ENCODE data around the gene NPNT.
"Not testable (repeated sequence)": the region's sequence is repeated elsewhere in the genome, so short reads cannot be mapped to it uniquely, and the experiment has no call there.

Gene NPNT, protein sequence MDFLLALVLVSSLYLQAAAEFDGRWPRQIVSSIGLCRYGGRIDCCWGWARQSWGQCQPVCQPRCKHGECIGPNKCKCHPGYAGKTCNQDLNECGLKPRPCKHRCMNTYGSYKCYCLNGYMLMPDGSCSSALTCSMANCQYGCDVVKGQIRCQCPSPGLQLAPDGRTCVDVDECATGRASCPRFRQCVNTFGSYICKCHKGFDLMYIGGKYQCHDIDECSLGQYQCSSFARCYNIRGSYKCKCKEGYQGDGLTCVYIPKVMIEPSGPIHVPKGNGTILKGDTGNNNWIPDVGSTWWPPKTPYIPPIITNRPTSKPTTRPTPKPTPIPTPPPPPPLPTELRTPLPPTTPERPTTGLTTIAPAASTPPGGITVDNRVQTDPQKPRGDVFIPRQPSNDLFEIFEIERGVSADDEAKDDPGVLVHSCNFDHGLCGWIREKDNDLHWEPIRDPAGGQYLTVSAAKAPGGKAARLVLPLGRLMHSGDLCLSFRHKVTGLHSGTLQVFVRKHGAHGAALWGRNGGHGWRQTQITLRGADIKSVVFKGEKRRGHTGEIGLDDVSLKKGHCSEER

DNA sequence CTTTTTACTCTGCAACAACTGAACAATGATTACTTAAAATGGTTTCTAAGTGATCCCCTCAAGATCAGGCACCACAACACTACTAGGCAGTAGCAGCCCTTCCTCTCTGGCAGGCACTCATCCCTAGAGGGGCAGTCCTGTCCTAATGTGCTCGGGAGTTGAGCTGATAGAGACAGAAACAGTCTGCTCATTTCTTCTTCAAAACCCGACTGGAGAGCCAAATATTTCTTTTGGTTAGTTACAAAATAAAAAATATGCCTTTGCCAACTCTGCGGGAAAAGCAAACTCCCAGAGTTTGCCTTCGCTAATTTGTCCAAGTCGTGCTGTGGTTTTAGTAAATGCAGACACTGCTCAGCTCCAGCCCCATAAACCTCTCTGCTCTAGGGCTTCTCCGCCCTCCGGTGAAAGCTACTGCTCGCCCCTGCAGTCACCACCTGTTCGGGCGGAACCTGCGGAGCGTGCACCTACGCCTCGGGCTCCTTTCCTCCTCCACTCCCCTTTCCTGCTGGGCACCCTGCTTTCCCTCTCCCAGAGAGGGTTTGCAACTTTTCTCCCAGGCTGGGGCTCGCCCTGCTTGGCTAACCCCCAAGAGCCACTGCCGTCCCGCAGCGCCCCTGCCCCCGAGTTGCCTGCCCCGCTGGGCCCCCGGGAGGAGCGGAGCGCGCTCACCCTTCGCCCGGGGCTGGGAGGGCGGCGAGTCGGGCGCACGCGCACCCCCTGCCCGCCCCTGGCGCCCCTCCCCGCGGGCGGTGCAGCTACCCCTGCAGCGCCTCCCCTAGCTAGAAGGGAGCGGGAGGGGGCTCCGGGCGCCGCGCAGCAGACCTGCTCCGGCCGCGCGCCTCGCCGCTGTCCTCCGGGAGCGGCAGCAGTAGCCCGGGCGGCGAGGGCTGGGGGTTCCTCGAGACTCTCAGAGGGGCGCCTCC, at the start of gene NPNT:
NPNT (plus strand) TSS at position 812 of the 923 bp plus-strand sequence. CDS start 182 bp downstream, outside the sequence.
- peak within 1 kb of the TSS; percentile 50 for H2AFZ ChIP-seq
- no peaks in the 10 kb centered on the region for H3K79me2 ChIP-seq
- H3K4me3 ChIP-seq (ENCODE audit: low read depth, low read length) = peak within 1 kb of the TSS; percentile 15
- peak within 1 kb of the TSS; percentile 25 for H3K4me2 ChIP-seq (ENCODE audit: low read length)
- no peaks in the 10 kb centered on the region for H3K9me3 ChIP-seq (ENCODE audit: control insufficient read depth, low read length)
- TF ChIP-seq, protein P1, sequence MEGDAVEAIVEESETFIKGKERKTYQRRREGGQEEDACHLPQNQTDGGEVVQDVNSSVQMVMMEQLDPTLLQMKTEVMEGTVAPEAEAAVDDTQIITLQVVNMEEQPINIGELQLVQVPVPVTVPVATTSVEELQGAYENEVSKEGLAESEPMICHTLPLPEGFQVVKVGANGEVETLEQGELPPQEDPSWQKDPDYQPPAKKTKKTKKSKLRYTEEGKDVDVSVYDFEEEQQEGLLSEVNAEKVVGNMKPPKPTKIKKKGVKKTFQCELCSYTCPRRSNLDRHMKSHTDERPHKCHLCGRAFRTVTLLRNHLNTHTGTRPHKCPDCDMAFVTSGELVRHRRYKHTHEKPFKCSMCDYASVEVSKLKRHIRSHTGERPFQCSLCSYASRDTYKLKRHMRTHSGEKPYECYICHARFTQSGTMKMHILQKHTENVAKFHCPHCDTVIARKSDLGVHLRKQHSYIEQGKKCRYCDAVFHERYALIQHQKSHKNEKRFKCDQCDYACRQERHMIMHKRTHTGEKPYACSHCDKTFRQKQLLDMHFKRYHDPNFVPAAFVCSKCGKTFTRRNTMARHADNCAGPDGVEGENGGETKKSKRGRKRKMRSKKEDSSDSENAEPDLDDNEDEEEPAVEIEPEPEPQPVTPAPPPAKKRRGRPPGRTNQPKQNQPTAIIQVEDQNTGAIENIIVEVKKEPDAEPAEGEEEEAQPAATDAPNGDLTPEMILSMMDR (IDR thresholded peaks at IDR 0.05) = no peak
- no peak within 1 kb of the TSS for H3K27ac ChIP-seq
- no peaks in the 10 kb centered on the region for H3K4me1 ChIP-seq
- no peak within 1 kb of the TSS for H3K9ac ChIP-seq
- no peaks in the 10 kb centered on the region for H3K27me3 ChIP-seq (ENCODE audit: control insufficient read depth, insufficient read depth, low read length)
- H3K36me3 ChIP-seq (ENCODE audit: control insufficient read depth, insufficient read depth, low read length) = no peaks in the 10 kb centered on the region

DNA sequence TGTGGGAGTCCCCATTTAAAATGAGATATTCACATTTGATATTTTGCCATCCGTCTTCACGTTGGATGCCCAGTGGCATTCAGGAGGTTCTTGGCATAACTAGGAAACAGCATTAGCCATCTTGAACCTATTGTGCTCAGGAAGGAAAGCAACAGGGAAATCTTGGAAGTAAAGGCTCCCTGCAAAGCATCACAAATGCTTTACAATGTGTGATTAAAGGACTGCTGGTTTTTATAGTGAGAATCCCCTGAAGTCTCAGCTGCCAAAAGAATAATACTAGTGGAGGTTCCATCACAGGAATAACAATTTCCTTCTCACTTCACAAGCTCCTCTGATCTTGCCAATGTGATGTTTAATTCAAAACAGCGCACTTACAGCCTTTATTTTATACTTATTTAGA, 49.7 kb upstream of the NPNT start:
- no peak overlapping the region for H3K27ac ChIP-seq
- no peaks in the 10 kb centered on the region for H3K27me3 ChIP-seq (ENCODE audit: control insufficient read depth, insufficient read depth, low read length)
- no peaks in the 10 kb centered on the region for H3K36me3 ChIP-seq (ENCODE audit: control insufficient read depth, insufficient read depth, low read length)
- H3K9me3 ChIP-seq (ENCODE audit: control insufficient read depth, low read length) = no peaks in the 10 kb centered on the region
- no peak overlapping the region for H2AFZ ChIP-seq
- no peak overlapping the region for H3K4me3 ChIP-seq (ENCODE audit: low read depth, low read length)
- no peak overlapping the region for H3K9ac ChIP-seq
- H3K79me2 ChIP-seq = no peaks in the 10 kb centered on the region
- no peaks in the 10 kb centered on the region for H3K4me1 ChIP-seq
- H3K4me2 ChIP-seq (ENCODE audit: low read length) = no peak overlapping the region
- TF ChIP-seq, protein P1 (IDR thresholded peaks at IDR 0.05) = no peak

DNA sequence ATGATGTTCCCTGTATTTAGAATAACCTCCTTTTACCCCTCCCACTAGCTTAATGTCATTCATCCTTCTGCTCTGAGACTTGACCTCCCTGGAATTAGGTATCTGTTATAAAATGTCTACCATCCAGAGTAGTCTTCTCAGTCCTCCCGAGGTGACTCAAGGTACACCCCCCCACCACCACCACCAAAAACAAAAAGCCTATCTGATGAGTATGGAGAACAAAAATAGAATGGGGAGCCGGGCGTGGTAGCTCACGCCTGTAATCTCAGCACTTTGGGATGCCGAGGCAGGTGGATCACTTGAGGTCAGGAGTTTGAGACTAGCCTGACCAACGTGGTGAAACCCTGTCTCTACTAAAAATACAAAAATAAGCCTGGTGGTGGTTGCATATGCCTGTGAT, 46.9 kb upstream of the NPNT start:
- not testable (repeated sequence) for H3K9me3 ChIP-seq (ENCODE audit: control insufficient read depth, low read length); H3K4me2 ChIP-seq (ENCODE audit: low read length); H3K4me3 ChIP-seq (ENCODE audit: low read depth, low read length); H3K27ac ChIP-seq; H3K9ac ChIP-seq; H2AFZ ChIP-seq; H3K27me3 ChIP-seq (ENCODE audit: control insufficient read depth, insufficient read depth, low read length); H3K4me1 ChIP-seq; H3K36me3 ChIP-seq (ENCODE audit: control insufficient read depth, insufficient read depth, low read length); H3K79me2 ChIP-seq

DNA sequence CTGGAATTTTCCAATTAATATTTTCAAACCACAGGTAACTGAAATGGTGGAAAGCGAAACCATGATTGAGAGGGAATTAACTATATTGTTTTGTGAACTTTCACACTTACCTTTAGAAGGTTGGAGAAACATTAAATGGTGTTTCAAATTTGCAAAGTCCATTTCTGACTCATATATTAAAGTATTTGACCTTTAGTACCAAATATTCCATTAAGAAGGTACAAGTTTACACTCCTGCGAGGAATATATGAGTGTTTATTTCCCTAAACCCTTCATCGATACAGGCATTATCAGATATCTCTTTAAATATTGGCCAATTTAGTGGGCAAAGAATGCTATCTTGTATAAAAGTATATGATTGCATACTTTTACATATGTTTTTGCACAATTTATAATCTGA, 44.1 kb upstream of the NPNT start:
- TF ChIP-seq, protein P1 (IDR thresholded peaks at IDR 0.05) = no peak
- H3K4me2 ChIP-seq (ENCODE audit: low read length) = no peak overlapping the region

DNA sequence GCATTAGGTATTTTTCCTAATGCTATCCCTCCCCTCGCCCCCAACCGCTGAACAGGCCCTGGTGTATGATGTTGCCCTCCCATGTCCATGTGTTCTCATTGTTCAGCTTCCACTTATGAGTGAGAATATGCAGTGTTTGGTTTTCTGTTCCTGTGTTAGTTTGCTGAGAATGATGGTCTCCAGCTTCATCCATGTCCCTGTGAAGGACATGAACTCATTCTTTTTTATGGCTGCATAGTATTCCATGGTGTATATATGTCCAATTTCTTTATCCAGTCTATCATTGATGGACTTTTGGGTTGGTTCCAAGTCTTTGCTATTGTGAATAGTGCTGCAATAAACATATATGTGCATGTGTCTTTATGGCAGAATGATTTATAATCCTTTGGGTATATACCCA, 43.0 kb upstream of the NPNT start:
- H2AFZ ChIP-seq; H3K36me3 ChIP-seq (ENCODE audit: control insufficient read depth, insufficient read depth, low read length); H3K9ac ChIP-seq; H3K4me3 ChIP-seq (ENCODE audit: low read depth, low read length); H3K4me2 ChIP-seq (ENCODE audit: low read length); H3K4me1 ChIP-seq; H3K79me2 ChIP-seq; H3K9me3 ChIP-seq (ENCODE audit: control insufficient read depth, low read length); H3K27me3 ChIP-seq (ENCODE audit: control insufficient read depth, insufficient read depth, low read length); H3K27ac ChIP-seq: not testable (repeated sequence)

More for the DNA sequence above, 44.1 kb upstream of the NPNT start:
- Histone ChIP-seq H3K9me3 (ENCODE audit: control insufficient read depth, low read length) (no peaks in the 10 kb centered on the region), H3K4me3 (ENCODE audit: low read depth, low read length) (no peak overlapping the region), H2AFZ (no peak overlapping the region), H3K27me3 (ENCODE audit: control insufficient read depth, insufficient read depth, low read length) (no peaks in the 10 kb centered on the region), H3K79me2 (no peaks in the 10 kb centered on the region), H3K27ac (no peak overlapping the region), H3K36me3 (ENCODE audit: control insufficient read depth, insufficient read depth, low read length) (no peaks in the 10 kb centered on the region), H3K4me1 (no peaks in the 10 kb centered on the region), H3K9ac (no peak overlapping the region)
